ENCODE measurements around the gene PJA2. TPM values are rescaled to one million over a fixed set of nuclear protein-coding genes. Genes with fewer than 3 reads are reported as not detected.

The PJA2 gene
- total and polyA plus RNA-seq, 2 experiments from 2014 or later, result 65.4 to 147 TPM

- no peak for DNase-seq (ENCODE audit: low spot score)
- WGBS (ENCODE audit: low lambda C conversion rate, missing lambda C conversion rate), result 98% methylated on average over 2 of the region's 2 CpGs
- no peaks in the 10 kb centered on the region for H3K27me3 ChIP-seq
- H3K36me3 ChIP-seq (replicated peaks; ENCODE audit: insufficient read depth, low read depth), result no peaks in the 10 kb centered on the region
- H3K9me3 ChIP-seq (ENCODE audit: low read depth), result no peaks in the 10 kb centered on the region
- no peaks in the 10 kb centered on the region for H3K4me1 ChIP-seq (ENCODE audit: insufficient read depth)
- no peak overlapping the region for H3K27ac ChIP-seq
- H3K79me2 ChIP-seq, result peaks cover 35% of the 10 kb centered on the region
- no peak for TF ChIP-seq CTCF (IDR thresholded peaks at IDR 0.05; ENCODE audit: poor library complexity)
- no peak for TF ChIP-seq EZH2 (IDR thresholded peaks at IDR 0.05; ENCODE audit: borderline replicate concordance)
- no peak for TF ChIP-seq EZH2phosphoT487 (IDR thresholded peaks at IDR 0.05; ENCODE audit: low read depth, severe bottlenecking, unreplicated experiment)
- no peaks in the 10 kb centered on the region for H3K9me2 ChIP-seq (replicated peaks; ENCODE audit: insufficient read depth)
- no peak overlapping the region for H3K4me3 ChIP-seq
- H4K20me1 ChIP-seq (ENCODE audit: insufficient read depth, poor library complexity, severe bottlenecking), result no peaks in the 10 kb centered on the region
- H3K4me2 ChIP-seq, result no peak overlapping the region
- H2AFZ ChIP-seq, result no peak overlapping the region
Measured at GRCh38 chr5:109357807-109358206, 52.0 kb downstream of the PJA2 start.

DNA sequence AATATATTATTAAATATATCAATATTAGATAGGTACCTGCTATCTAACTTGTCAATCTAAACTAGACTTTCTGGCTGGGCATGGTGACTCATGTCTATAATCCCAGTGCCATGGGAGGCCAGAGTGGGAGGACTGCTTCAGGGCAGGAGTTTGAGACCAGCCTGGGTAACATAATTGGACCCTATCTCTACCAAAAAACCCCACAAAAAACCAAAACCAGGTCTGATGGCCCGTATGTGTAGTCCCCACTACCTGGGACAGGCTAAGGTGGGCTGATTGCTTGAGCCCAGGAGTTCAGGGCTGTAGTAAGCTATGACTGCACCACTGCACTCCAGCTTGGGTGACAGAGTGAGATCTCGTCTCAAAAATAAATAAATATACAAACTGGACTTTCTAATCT is 55.0 kb downstream of the PJA2 start:
- no peaks in the 10 kb centered on the region for H3K27me3 ChIP-seq
- peaks cover 27% of the 10 kb centered on the region for H3K79me2 ChIP-seq
- no peak for DNase-seq (ENCODE audit: low spot score)
- no peaks in the 10 kb centered on the region for H3K4me1 ChIP-seq (ENCODE audit: insufficient read depth)
- H4K20me1 ChIP-seq (ENCODE audit: insufficient read depth, poor library complexity, severe bottlenecking), result peaks cover 4% of the 10 kb centered on the region
- H3K4me2 ChIP-seq, result no peak overlapping the region
- no peaks in the 10 kb centered on the region for H3K36me3 ChIP-seq (replicated peaks; ENCODE audit: insufficient read depth, low read depth)
- no peaks in the 10 kb centered on the region for H3K9me2 ChIP-seq (replicated peaks; ENCODE audit: insufficient read depth)
- H2AFZ ChIP-seq, result no peak overlapping the region
- TF ChIP-seq EZH2 (IDR thresholded peaks at IDR 0.05; ENCODE audit: borderline replicate concordance), result no peak
- no peak for TF ChIP-seq CTCF (IDR thresholded peaks at IDR 0.05; ENCODE audit: poor library complexity)
- TF ChIP-seq EZH2phosphoT487 (IDR thresholded peaks at IDR 0.05; ENCODE audit: low read depth, severe bottlenecking, unreplicated experiment), result no peak
- no peak overlapping the region for H3K4me3 ChIP-seq
- no peaks in the 10 kb centered on the region for H3K9me3 ChIP-seq (ENCODE audit: low read depth)
- H3K27ac ChIP-seq, result no peak overlapping the region
- 100% methylated on average over 2 of the region's 2 CpGs for WGBS (ENCODE audit: low lambda C conversion rate, missing lambda C conversion rate)

DNA sequence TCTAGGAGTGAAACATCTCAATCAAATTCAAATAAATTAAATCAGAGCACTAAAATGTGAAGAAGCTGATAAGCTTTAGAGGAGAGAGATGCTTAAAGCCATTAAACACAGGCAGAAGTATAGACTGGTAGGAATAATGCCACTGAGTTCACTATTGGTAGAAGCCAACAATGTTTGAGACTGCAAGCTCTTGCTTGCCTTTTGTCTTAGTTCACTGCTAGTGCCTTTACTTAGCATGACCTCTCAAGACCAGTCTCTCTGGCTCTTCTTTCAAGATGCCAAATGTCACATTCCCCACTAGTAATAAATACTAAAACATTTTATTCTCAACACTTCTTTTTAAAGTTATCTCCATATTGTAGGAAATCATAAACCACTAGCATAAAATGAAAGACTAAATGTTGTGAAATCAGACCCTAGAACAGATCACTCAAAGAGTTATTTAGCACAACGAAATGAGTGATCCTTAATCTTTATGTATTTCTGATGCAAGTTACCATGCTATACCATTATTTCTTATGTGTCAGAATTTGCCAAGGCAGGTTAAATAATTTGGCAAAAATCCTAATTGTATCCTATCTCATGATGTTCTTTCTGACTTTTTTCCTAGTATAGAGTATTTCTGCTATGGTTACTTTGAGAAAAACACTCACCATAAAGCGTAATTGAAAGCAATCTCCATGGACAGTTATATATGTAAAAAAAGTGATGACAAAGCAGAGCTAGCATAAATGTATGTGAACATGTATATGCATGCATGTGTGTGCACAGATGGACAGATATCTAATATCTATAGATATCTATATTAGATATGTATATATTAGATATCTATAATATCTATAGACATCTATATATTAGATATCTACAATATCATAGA is 57.5 kb downstream of the PJA2 start:
- Histone ChIP-seq H2AFZ (no peak overlapping the region), H3K4me3 (no peak overlapping the region), H3K4me2 (no peak overlapping the region), H3K27me3 (no peaks in the 10 kb centered on the region), H3K9me3 (ENCODE audit: low read depth) (no peaks in the 10 kb centered on the region), H3K27ac (no peak overlapping the region), H3K36me3 (replicated peaks; ENCODE audit: insufficient read depth, low read depth) (no peaks in the 10 kb centered on the region), H3K4me1 (ENCODE audit: insufficient read depth) (no peaks in the 10 kb centered on the region), H3K9me2 (replicated peaks; ENCODE audit: insufficient read depth) (no peaks in the 10 kb centered on the region), H3K79me2 (peaks cover 15% of the 10 kb centered on the region), H4K20me1 (ENCODE audit: insufficient read depth, poor library complexity, severe bottlenecking) (peaks cover 4% of the 10 kb centered on the region)
- TF ChIP-seq CTCF (IDR thresholded peaks at IDR 0.05; ENCODE audit: poor library complexity), result no peak
- TF ChIP-seq EZH2phosphoT487 (IDR thresholded peaks at IDR 0.05; ENCODE audit: low read depth, severe bottlenecking, unreplicated experiment), result no peak
- TF ChIP-seq EZH2 (IDR thresholded peaks at IDR 0.05; ENCODE audit: borderline replicate concordance), result no peak
- 97% methylated on average over 2 of the region's 2 CpGs for WGBS (ENCODE audit: low lambda C conversion rate, missing lambda C conversion rate)
- no peak for DNase-seq (ENCODE audit: low spot score)

All from hepatocyte (in vitro differentiated cells).